B cell (primary cell): Measurements from ENCODE around the gene HES6. TPM values are rescaled to one million over a fixed set of nuclear protein-coding genes. Genes with fewer than 3 reads are reported as not detected.

Experiments
- ATAC-seq: fragments of 200-7000 bp; cut with Tn5 transposase; one replicate; pipeline ENCODE4 v1.10.0; 2021; ENCODE audit warnings: low read depth, mild to moderate bottlenecking, moderate number of reproducible peaks, moderate library complexity
- CTCF ChIA-PET: fragments of 350-600 bp; sonication (Branson Sonifier 250); formaldehyde crosslinking; loops from one replicate; lab custom pipeline; 2021; ENCODE audit warnings: antibody characterized with exemption, inconsistent platforms; lab: Charles Lee
- POLR2A ChIA-PET: fragments of 350-600 bp; sonication (Branson Sonifier 250); formaldehyde crosslinking; loops from one replicate; lab custom pipeline; 2021; ENCODE audit warnings: antibody characterized with exemption; lab: Charles Lee
- DNase-seq: peaks from one replicate; pipeline ENCODE4 v3.0.0; 2013
- H2AFZ ChIP-seq: 2 replicates; pipeline ENCODE4 v1.6.1; 2012; ENCODE audit warnings: mild to moderate bottlenecking, low read depth, low read length; ENCODE audit not compliant: insufficient read depth, poor library complexity, severe bottlenecking
- H3K27ac ChIP-seq, 2 donors: 1 replicate in 1 of 2; 2 replicates in 1 of 2; pipeline ENCODE4 v1.5.1; 2012 to 2013; ENCODE audit warnings: low read length in 2 of 2, mild to moderate bottlenecking in 2 of 2, moderate library complexity in 1 of 2
- H3K27me3 ChIP-seq, 4 experiments: fragments of 200-600 bp in 1 of 4; sonication (generic) in 1 of 4; replicated peaks in 1 of 4; 1 replicate in 2 of 4; 2 replicates in 2 of 4; pipeline versions ENCODE4 v1.6.1 to v1.7.0; 2013 to 2016; ENCODE audit warnings: low read length in 3 of 4, mild to moderate bottlenecking in 2 of 4, mixed read lengths in 1 of 4, moderate library complexity in 1 of 4; ENCODE audit not compliant: insufficient read depth in 4 of 4, control insufficient read depth in 3 of 4; ENCODE audit errors: control extremely low read depth in 1 of 4
- H3K36me3 ChIP-seq, 2 experiments: replicated peaks in 1 of 2; 1 replicate in 1 of 2; 2 replicates in 1 of 2; pipeline versions ENCODE4 v1.6.1 to v1.7.1; 2013; ENCODE audit warnings: low read length in 1 of 2; ENCODE audit not compliant: insufficient read depth in 2 of 2, control insufficient read depth in 1 of 2; ENCODE audit errors: control extremely low read depth in 1 of 2, extremely low read depth in 1 of 2
- H3K4me1 ChIP-seq, 2 donors: fragments of 200-600 bp in 1 of 2; sonication (generic) in 1 of 2; 1 replicate in 1 of 2; 2 replicates in 1 of 2; pipeline versions ENCODE4 v1.5.1 to v1.6.1; 2013 to 2017; ENCODE audit warnings: low read length in 2 of 2; ENCODE audit not compliant: control insufficient read depth in 2 of 2, insufficient read depth in 2 of 2
- H3K4me2 ChIP-seq: replicated peaks from 2 replicates; pipeline ENCODE3; 2012; ENCODE audit warnings: mild to moderate bottlenecking, low read depth, low read length; ENCODE audit not compliant: poor library complexity, severe bottlenecking
- H3K4me3 ChIP-seq, 5 experiments: fragments of 200-600 bp in 1 of 5; sonication (generic) in 1 of 5; 1 replicate in 3 of 5; 2 replicates in 2 of 5; pipeline versions ENCODE4 v1.5.1 to v1.7.0; 2011 to 2016; ENCODE audit warnings: low read length in 4 of 5, mild to moderate bottlenecking in 4 of 5, low read depth in 2 of 5, control low read depth in 1 of 5, moderate library complexity in 1 of 5; ENCODE audit not compliant: insufficient read depth in 1 of 5; ENCODE audit errors: control extremely low read depth in 1 of 5, extremely low read depth in 1 of 5
- H3K79me2 ChIP-seq: fragments of 200-600 bp; sonication (generic); one replicate; pipeline ENCODE4 v1.6.0; 2016; ENCODE audit warnings: low read length; ENCODE audit not compliant: control insufficient read depth, insufficient read depth
- H3K9ac ChIP-seq: fragments of 200-600 bp; sonication (generic); 2 replicates; pipeline ENCODE4 v1.6.1; 2017; ENCODE audit warnings: mild to moderate bottlenecking, low read length, moderate library complexity
- H3K9me3 ChIP-seq, 3 donors: one replicate each; pipeline versions ENCODE4 v1.6.1 to v1.7.1; 2013; ENCODE audit warnings: low read length in 2 of 3; ENCODE audit not compliant: control insufficient read depth in 2 of 3, insufficient read depth in 1 of 3; ENCODE audit errors: control extremely low read depth in 1 of 3
- H4K20me1 ChIP-seq: 2 replicates; pipeline ENCODE4 v1.6.0; 2012; ENCODE audit warnings: mild to moderate bottlenecking, low read length; ENCODE audit not compliant: insufficient read depth, control insufficient read depth, poor library complexity, severe bottlenecking
- H3K27ac Mint-ChIP-seq: one replicate; pipeline ENCODE4 v1.8.0; 2021; ENCODE audit warnings: mixed read lengths
- H3K27me3 Mint-ChIP-seq: one replicate; pipeline ENCODE4 v1.8.0; 2021; ENCODE audit warnings: mixed read lengths
- H3K4me1 Mint-ChIP-seq: one replicate; pipeline ENCODE4 v1.8.0; 2021; ENCODE audit warnings: mixed read lengths
- H3K4me3 Mint-ChIP-seq: one replicate; pipeline ENCODE4 v1.8.0; 2021; ENCODE audit warnings: mixed read lengths
- H3K9me3 Mint-ChIP-seq: one replicate; pipeline ENCODE4 v1.8.0; 2022; ENCODE audit warnings: mixed read lengths; ENCODE audit not compliant: insufficient read depth
- CTCF ChIP-seq: fragments of 200-600 bp; IDR thresholded peaks from one replicate; pipeline ENCODE4 v1.8.0; 2022; ENCODE audit warnings: antibody characterized with exemption, mild to moderate bottlenecking
- EZH2 ChIP-seq: IDR thresholded peaks from 2 replicates; pipeline ENCODE4 v1.6.1; 2012; ENCODE audit warnings: borderline replicate concordance, low read depth, mild to moderate bottlenecking, moderate library complexity, low read length; ENCODE audit not compliant: insufficient read depth, poor library complexity, severe bottlenecking
- WGBS: methylation state at CpG from one replicate; pipeline ENCODE4 v1.1.5; 2013; ENCODE audit warnings: missing lambda C conversion rate; ENCODE audit not compliant: insufficient coverage; 5-methylcytosine and 5-hydroxymethylcytosine counted together
- intact Hi-C: fragments of 100-400 bp; cut with micrococcal nuclease; formaldehyde crosslinking; loops from one replicate; pipeline ENCODE4 v1.10.0; 2022
- polyA plus RNA-seq: library from polyadenylated mRNA; depleted of rRNA; stranded (reverse); fragments of >200 nt; gene quantifications from 2 replicates; pipeline ENCODE4 v1.2.3, GENCODE V29; 2012
- total RNA-seq, 2 donors: library from RNA; stranded (reverse); fragments of 120-200 nt in 1 of 2; gene quantifications; 1 replicate in 1 of 2; 2 replicates in 1 of 2; pipeline versions ENCODE4 v1.2.3 to v1.2.4, GENCODE V29; 2013 to 2022

HES6 gene
- total and polyA plus RNA-seq, 2 donors (not counting 1 experiment from before 2014, with no cell fraction given), result 6.5 to 14.3 TPM

- no peaks in the 10 kb centered on the region for H3K36me3 ChIP-seq
- peaks cover 5% of the 10 kb centered on the region for H4K20me1 ChIP-seq
- Mint-ChIP-seq H3K27ac (peak overlapping the region; percentile 26), H3K4me3 (peak overlapping the region; percentile 74), H3K27me3 (peaks cover 21% of the 10 kb centered on the region), H3K4me1 (peaks cover 25% of the 10 kb centered on the region), H3K9me3 (no peaks in the 10 kb centered on the region)
- H3K27ac ChIP-seq, result no peak overlapping the region
- intact Hi-C loops, result loop anchor here (2.0 to 5.0 kb wide), 2 partner anchors 84 to 272 kb away; partner anchors contain the start of genes TRAF3IP1 and UBE2F
- H3K27me3 ChIP-seq, result peaks cover 0 to 46% (median 17%) of the 10 kb centered on the region in 4 experiments
- H3K9ac ChIP-seq, result no peak overlapping the region
- H3K4me2 ChIP-seq, result peak overlapping the region; percentile 95
- DNase-seq (peak; percentile 14), ATAC-seq (no peak)
- ChIA-PET POLR2A (no interaction called here), CTCF (interaction anchor here (1.1 kb wide), 1 partner anchor 16 kb away, joined by 3 read pairs; no protein-coding TSS in a partner anchor)
- no peak overlapping the region for H3K4me3 ChIP-seq
- peaks cover 0 to 17% (median 0%) of the 10 kb centered on the region in 3 donors for H3K9me3 ChIP-seq
- no peaks in the 10 kb centered on the region for H3K79me2 ChIP-seq
- 74% methylated on average over 4 of the region's 5 CpGs for WGBS
- TF ChIP-seq EZH2 (no peak), CTCF (no peak)
- H2AFZ ChIP-seq, result no peak overlapping the region
- peaks cover 14 to 19% of the 10 kb centered on the region in 2 donors for H3K4me1 ChIP-seq
These were observed 1.5 kb downstream of the HES6 start for GRCh38 chr2:238238311-238238765.

- no peak overlapping the region for H2AFZ ChIP-seq
- POLR2A ChIA-PET, result no interaction called here
- no peak overlapping the region for H3K9ac ChIP-seq
- TF ChIP-seq CTCF (no peak), EZH2 (no peak)
- peaks cover 21% of the 10 kb centered on the region for H3K27me3 Mint-ChIP-seq
- intact Hi-C loops, result loop anchor here (2.0 to 5.0 kb wide), 2 partner anchors 85 to 271 kb away; partner anchors contain the start of genes TRAF3IP1 and UBE2F
- H3K27me3 ChIP-seq, result peaks cover 0 to 46% (median 17%) of the 10 kb centered on the region in 4 experiments
- H3K79me2 ChIP-seq, result no peaks in the 10 kb centered on the region
- H3K4me1 Mint-ChIP-seq, result peaks cover 25% of the 10 kb centered on the region
- 82% methylated on average over 10 of the region's 11 CpGs for WGBS
- H3K4me2 ChIP-seq, result no peak overlapping the region
- DNase-seq (peak; percentile 21), ATAC-seq (no peak)
- peaks cover 0 to 17% (median 0%) of the 10 kb centered on the region in 3 donors for H3K9me3 ChIP-seq
- peaks cover 5% of the 10 kb centered on the region for H4K20me1 ChIP-seq
- no peaks in the 10 kb centered on the region for H3K9me3 Mint-ChIP-seq
- H3K4me3 Mint-ChIP-seq, result peak overlapping the region; percentile 72
- CTCF ChIA-PET, result no interaction called here
- H3K27ac Mint-ChIP-seq, result no peak overlapping the region
- no peaks in the 10 kb centered on the region for H3K36me3 ChIP-seq
- no peak overlapping the region for H3K4me3 ChIP-seq
- peaks cover 14 to 19% of the 10 kb centered on the region in 2 donors for H3K4me1 ChIP-seq
- no peak overlapping the region for H3K27ac ChIP-seq
These were observed 2.3 kb downstream of the HES6 start for GRCh38 chr2:238237431-238238135.
